AG09309 (cell line): ENCODE data around the gene ANKRD16.
"Not testable (repeated sequence)": the region's sequence is repeated elsewhere in the genome, so short reads cannot be mapped to it uniquely, and the experiment has no call there.

Source experiments
- DNase-seq: peaks from one replicate; pipeline ENCODE4 v3.0.0-alpha.2; 2010; ENCODE audit warnings: low read depth
- H3K4me3 ChIP-seq: 2 replicates; pipeline ENCODE4 v1.5.1; 2011; ENCODE audit warnings: mild to moderate bottlenecking, low read depth, low read length, moderate library complexity; ENCODE audit not compliant: control insufficient read depth
- TF ChIP-seq, protein P1 (sequence below): IDR thresholded peaks from 2 replicates; pipeline ENCODE4 v1.5.1; 2011; ENCODE audit warnings: mild to moderate bottlenecking, low read depth, low read length, inconsistent platforms; ENCODE audit not compliant: insufficient read depth, control insufficient read depth; ENCODE audit errors: missing control alignments

The ANKRD16 gene

DNA sequence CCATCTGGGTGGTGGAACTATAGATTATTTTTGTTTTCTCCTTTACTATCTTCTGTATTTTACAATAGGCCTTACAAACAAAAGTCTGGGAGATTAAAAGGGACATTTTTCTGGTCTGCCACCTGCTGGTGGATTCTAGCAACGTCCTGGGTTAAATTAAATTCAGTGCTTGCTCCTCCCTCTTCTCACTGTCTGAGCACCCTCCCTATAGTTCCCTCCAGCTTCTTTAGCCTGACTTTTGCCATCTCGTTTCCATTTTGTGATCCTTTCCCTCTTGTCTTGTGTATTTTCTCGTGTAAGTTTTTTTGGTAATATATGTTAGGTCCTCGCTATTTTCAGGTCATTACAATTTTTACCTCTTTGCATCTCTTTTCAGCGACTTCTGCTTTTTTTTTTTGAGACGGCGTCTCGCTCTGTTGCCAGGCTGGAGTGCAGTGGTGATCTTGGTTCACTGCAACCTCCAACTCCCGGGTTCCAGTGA lies 16.1 kb downstream of the ANKRD16 start:
- TF ChIP-seq, protein P1, sequence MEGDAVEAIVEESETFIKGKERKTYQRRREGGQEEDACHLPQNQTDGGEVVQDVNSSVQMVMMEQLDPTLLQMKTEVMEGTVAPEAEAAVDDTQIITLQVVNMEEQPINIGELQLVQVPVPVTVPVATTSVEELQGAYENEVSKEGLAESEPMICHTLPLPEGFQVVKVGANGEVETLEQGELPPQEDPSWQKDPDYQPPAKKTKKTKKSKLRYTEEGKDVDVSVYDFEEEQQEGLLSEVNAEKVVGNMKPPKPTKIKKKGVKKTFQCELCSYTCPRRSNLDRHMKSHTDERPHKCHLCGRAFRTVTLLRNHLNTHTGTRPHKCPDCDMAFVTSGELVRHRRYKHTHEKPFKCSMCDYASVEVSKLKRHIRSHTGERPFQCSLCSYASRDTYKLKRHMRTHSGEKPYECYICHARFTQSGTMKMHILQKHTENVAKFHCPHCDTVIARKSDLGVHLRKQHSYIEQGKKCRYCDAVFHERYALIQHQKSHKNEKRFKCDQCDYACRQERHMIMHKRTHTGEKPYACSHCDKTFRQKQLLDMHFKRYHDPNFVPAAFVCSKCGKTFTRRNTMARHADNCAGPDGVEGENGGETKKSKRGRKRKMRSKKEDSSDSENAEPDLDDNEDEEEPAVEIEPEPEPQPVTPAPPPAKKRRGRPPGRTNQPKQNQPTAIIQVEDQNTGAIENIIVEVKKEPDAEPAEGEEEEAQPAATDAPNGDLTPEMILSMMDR: peak; percentile 64
- no peak overlapping the region for H3K4me3 ChIP-seq
- peak; percentile 40 for DNase-seq

DNA sequence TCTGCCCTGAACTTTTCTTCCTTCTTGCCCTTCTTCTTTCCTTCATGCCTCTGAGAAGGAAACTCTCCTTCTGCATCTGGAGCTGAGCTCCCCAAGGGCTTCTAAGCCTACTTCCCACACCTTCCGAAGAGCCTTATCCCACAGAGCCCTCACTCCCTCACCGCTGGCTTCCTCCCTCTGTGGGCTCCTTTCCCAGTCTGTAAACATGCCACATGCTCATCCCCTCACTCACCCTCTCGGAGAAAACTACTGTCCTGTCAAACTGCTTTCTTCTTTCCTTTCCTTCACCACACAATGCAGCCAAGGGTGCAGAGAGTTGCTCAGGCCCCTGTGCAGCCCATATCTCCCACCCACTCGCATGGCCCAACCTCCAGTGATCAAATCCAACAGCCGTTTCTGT lies 18.1 kb downstream of the ANKRD16 start:
- DNase-seq: no peak
- TF ChIP-seq, protein P1: no peak
- no peak overlapping the region for H3K4me3 ChIP-seq

- TF ChIP-seq, protein P1: no peak
Measured at GRCh38 chr10:5869156-5869555, 20.5 kb downstream of the ANKRD16 start.

GRCh38 chr10:5868383-5868782 lies 21.3 kb downstream of the ANKRD16 start:
- not testable (repeated sequence) for DNase-seq, H3K4me3 ChIP-seq

More at GRCh38 chr10:5869156-5869555, 20.5 kb downstream of the ANKRD16 start:
- no peak overlapping the region for H3K4me3 ChIP-seq
- DNase-seq: no peak

- DNase-seq, H3K4me3 ChIP-seq: not testable (repeated sequence)
Measured at GRCh38 chr10:5867091-5867615, 22.5 kb downstream of the ANKRD16 start.

GRCh38 chr10:5866451-5867081 lies 23.1 kb downstream of the ANKRD16 start:
- DNase-seq, H3K4me3 ChIP-seq: not testable (repeated sequence)

- DNase-seq, H3K4me3 ChIP-seq: not testable (repeated sequence)
Measured at GRCh38 chr10:5862981-5863685, 26.6 kb downstream of the ANKRD16 start.

- TF ChIP-seq, protein P1: no peak
- H3K4me3 ChIP-seq: no peak overlapping the region
- DNase-seq: no peak
Measured at GRCh38 chr10:5862360-5862961, 27.2 kb downstream of the ANKRD16 start.
